Ovary (tissue), 3 donors: Measurements from ENCODE around the gene CYP2D6.
"Not testable (repeated sequence)": the region's sequence is repeated elsewhere in the genome, so short reads cannot be mapped to it uniquely, and the experiment has no call there.

ENCODE experiments used
- POLR2A ChIP-seq: fragments of 450-650 bp; IDR thresholded peaks from one replicate; pipeline ENCODE4 v1.6.1; 2017; ENCODE audit warnings: antibody characterized with exemption, mild to moderate bottlenecking, moderate library complexity
- TF ChIP-seq, protein P1 (sequence below), 3 donors: fragments of 450-650 bp in 2 of 3; fragments of 200-600 bp in 1 of 3; IDR thresholded peaks; one replicate each; pipeline versions ENCODE4 v1.5.1 to v1.8.0; 2016 to 2022; ENCODE audit warnings: antibody characterized with exemption in 3 of 3, mild to moderate bottlenecking in 1 of 3
- donor health status: DM: no; HTN: no; CAD: no.

DNA sequence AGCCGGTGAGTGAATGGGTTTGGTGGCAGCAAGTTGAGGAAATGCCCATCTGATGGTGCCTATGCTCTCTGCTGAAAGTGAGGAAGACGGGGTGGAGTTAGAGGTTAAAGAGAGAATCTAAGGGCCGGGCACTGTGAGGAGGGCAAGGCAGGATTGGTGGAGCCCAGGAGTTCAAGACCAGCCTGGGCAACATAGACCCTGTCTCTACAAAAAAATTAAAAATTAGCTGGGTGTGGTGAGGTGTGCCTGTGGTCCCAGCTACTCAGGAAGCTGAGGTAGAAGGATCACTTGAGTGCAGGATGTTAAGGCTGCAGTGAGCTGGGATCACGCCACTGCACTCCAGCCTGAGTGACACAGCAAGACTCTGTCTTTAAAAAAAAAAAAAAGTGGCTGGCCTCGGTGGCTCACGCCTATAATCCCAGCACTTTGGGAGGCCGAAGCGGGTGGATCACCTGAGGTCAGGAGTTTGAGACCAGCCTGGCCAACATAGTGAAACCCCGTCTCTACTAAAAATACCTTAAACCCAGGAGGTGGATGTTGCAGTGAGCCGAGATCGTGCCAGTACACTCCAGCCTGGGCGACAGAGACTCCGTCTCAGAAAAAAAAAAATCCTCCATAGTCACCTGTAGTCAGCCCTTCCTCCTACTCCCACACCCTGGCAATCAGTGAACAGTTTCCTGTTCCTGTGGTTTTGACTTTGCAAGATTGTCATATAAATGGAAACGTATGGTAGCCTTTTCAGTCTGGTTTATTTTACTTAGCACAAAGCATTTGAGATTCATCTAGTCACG is 10.2 kb downstream of the CYP2D6 start:
- TF ChIP-seq, protein P1, sequence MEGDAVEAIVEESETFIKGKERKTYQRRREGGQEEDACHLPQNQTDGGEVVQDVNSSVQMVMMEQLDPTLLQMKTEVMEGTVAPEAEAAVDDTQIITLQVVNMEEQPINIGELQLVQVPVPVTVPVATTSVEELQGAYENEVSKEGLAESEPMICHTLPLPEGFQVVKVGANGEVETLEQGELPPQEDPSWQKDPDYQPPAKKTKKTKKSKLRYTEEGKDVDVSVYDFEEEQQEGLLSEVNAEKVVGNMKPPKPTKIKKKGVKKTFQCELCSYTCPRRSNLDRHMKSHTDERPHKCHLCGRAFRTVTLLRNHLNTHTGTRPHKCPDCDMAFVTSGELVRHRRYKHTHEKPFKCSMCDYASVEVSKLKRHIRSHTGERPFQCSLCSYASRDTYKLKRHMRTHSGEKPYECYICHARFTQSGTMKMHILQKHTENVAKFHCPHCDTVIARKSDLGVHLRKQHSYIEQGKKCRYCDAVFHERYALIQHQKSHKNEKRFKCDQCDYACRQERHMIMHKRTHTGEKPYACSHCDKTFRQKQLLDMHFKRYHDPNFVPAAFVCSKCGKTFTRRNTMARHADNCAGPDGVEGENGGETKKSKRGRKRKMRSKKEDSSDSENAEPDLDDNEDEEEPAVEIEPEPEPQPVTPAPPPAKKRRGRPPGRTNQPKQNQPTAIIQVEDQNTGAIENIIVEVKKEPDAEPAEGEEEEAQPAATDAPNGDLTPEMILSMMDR (IDR thresholded peaks at IDR 0.05): not testable (repeated sequence)
- TF ChIP-seq POLR2A: not testable (repeated sequence)
